Right atrium auricular region (tissue), 2 donors: ENCODE measurements around the gene GNA15. TPM values are rescaled to one million over a fixed set of nuclear protein-coding genes. Genes with fewer than 3 reads are reported as not detected.

Experiments
- DNase-seq: peaks from one replicate; pipeline ENCODE4 v3.0.0-alpha.2; 2019; ENCODE audit warnings: low spot score
- H3K27ac ChIP-seq, 2 donors: fragments of 200-600 bp; sonication (generic); 1 replicate in 1 of 2; 2 replicates in 1 of 2; pipeline ENCODE4 v1.5.1; 2016 to 2019
- H3K27me3 ChIP-seq, 2 donors: fragments of 200-600 bp; sonication (generic); one replicate each; pipeline versions ENCODE4 v1.5.1 to v1.6.0; 2017 to 2019
- H3K36me3 ChIP-seq: fragments of 200-600 bp; sonication (generic); one replicate; pipeline ENCODE4 v1.5.1; 2016
- H3K4me1 ChIP-seq, 2 donors: fragments of 200-600 bp; sonication (generic); one replicate each; pipeline versions ENCODE4 v1.5.1 to v1.6.0; 2017 to 2019
- H3K4me3 ChIP-seq, 2 donors: fragments of 200-600 bp; sonication (generic); 1 replicate in 1 of 2; 2 replicates in 1 of 2; pipeline ENCODE4 v1.5.1; 2017 to 2019; ENCODE audit warnings: mild to moderate bottlenecking in 1 of 2, moderate library complexity in 1 of 2
- H3K9me3 ChIP-seq, 2 donors: fragments of 200-600 bp; sonication (generic); one replicate each; pipeline ENCODE4 v1.5.1; 2019
- CTCF ChIP-seq, 2 donors: fragments of 200-600 bp; sonication (generic); IDR thresholded peaks; one replicate each; pipeline ENCODE4 v1.5.1; 2019; ENCODE audit warnings: antibody characterized with exemption in 2 of 2
- total RNA-seq, 2 donors: library from RNA; depleted of rRNA; stranded (reverse); fragments of >200 nt; gene quantifications; one replicate each; pipeline ENCODE4 v1.1.0, GENCODE V29; 2016

GNA15 gene
- total RNA-seq, 2 donors from 2014 or later, result 0.74 to 3.0 TPM

DNA sequence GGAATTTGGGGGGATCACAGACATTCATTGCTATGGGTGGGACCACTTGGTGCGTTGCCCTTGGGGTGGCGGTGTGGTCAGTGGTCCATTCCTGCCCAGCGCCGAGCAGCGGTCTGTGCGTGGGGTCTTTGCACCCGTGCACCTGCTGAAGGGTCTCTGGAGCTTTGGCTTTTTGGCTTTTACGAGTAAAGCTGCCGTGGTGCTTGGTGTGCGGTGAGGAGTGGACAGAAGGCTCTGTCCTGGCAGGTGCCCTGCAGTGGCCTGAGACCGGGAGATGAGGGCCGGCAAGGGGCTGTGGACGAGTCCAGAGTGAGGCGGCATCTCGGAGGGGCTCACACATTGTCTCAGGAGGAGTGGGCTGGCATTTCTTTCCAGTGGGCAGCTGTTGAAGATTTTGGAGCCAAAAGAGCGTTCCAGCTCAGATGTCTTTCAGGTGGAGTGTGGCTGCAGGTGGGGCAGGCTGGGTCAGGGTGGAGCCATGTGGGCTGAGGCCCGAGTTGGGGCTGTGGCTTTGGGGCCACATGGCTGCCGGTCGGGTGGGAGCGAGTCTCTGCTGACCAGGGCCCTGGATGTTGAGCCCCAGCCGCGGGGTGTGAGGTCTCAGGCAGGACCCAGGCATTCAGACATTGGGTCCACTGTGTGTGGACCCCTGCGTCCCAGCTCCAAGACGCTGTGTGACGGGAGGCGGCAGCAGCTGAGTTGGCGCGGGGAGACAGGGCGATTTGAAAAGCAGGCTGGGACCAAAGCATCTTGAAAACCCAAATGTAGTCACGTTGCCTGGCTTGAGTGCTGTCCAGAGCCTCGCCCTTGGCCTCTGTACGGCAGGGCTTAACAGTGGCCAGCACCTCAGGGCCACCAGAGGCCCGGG, 30.0 kb upstream of the GNA15 start:
- peaks cover 0 to 74% of the 10 kb centered on the region in 2 donors for H3K4me1 ChIP-seq
- H3K9me3 ChIP-seq, result no peaks in the 10 kb centered on the region
- no peak overlapping the region for H3K4me3 ChIP-seq
- H3K36me3 ChIP-seq, result peaks cover 5% of the 10 kb centered on the region
- no peaks in the 10 kb centered on the region for H3K27me3 ChIP-seq
- no peak for DNase-seq
- H3K27ac ChIP-seq, result no peak overlapping the region
- TF ChIP-seq CTCF (IDR thresholded peaks at IDR 0.05), result no peak

- no peak overlapping the region for H3K4me3 ChIP-seq
- TF ChIP-seq CTCF (IDR thresholded peaks at IDR 0.05), result no peak
- no peaks in the 10 kb centered on the region for H3K9me3 ChIP-seq
- DNase-seq, result no peak
- H3K36me3 ChIP-seq, result peaks cover 5% of the 10 kb centered on the region
- H3K4me1 ChIP-seq, result peaks cover 0 to 66% of the 10 kb centered on the region in 2 donors
- H3K27me3 ChIP-seq, result no peaks in the 10 kb centered on the region
- no peak overlapping the region for H3K27ac ChIP-seq
These were observed 29.2 kb upstream of the GNA15 start for GRCh38 chr19:3106509-3107141.

- Histone ChIP-seq H3K27me3 (no peaks in the 10 kb centered on the region), H3K27ac (no peak overlapping the region), H3K4me3 (no peak overlapping the region), H3K9me3 (no peaks in the 10 kb centered on the region), H3K4me1 (peaks cover 0 to 57% of the 10 kb centered on the region in 2 donors), H3K36me3 (peaks cover 5% of the 10 kb centered on the region)
- no peak for DNase-seq
- TF ChIP-seq CTCF (IDR thresholded peaks at IDR 0.05), result no peak
These were observed 28.2 kb upstream of the GNA15 start for GRCh38 chr19:3107658-3108057.

DNA sequence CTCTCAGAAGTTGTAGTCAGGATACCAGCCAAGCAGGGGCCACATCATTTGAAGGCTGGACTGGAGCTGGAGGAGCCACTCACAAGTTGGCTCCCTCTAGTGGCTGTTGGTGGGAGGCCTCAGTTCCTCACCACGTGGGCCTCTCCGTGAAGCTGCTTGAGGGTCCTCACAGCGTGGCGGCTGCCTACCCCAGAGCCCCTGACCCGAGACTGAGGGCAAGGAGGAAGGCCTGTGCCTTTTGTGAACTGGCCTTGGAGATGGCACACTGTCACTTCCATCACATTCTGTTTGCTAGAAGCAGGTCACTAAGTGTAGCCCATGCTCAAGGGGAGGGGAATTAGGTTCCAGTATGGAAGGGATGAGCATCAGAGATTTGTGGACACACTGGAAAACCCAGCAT, 27.1 kb upstream of the GNA15 start:
- H3K9me3 ChIP-seq, result no peaks in the 10 kb centered on the region
- no peaks in the 10 kb centered on the region for H3K27me3 ChIP-seq
- peak; percentile 65 for DNase-seq
- peaks cover 0 to 53% of the 10 kb centered on the region in 2 donors for H3K4me1 ChIP-seq
- no peak overlapping the region for H3K27ac ChIP-seq
- no peak overlapping the region for H3K4me3 ChIP-seq
- TF ChIP-seq CTCF (IDR thresholded peaks at IDR 0.05), result peak; percentile 75 to 85
- H3K36me3 ChIP-seq, result peaks cover 14% of the 10 kb centered on the region

GRCh38 chr19:3109491-3109890, 26.3 kb upstream of the GNA15 start:
- Histone ChIP-seq H3K9me3 (no peaks in the 10 kb centered on the region), H3K4me3 (no peak overlapping the region), H3K4me1 (peaks cover 0 to 53% of the 10 kb centered on the region in 2 donors), H3K36me3 (peaks cover 20% of the 10 kb centered on the region), H3K27ac (no peak overlapping the region), H3K27me3 (no peaks in the 10 kb centered on the region)
- no peak for DNase-seq
- TF ChIP-seq CTCF (IDR thresholded peaks at IDR 0.05), result no peak
